Left ventricle myocardium superior (tissue), 1 donor: ENCODE results near the gene GNL2. TPM values are rescaled to one million over a fixed set of nuclear protein-coding genes. Genes with fewer than 3 reads are reported as not detected.
"Not testable (repeated sequence)": the region's sequence is repeated elsewhere in the genome, so short reads cannot be mapped to it uniquely, and the experiment has no call there.

Experiments used
- ATAC-seq: fragments of 200-7000 bp; cut with Tn5 transposase; one replicate; pipeline ENCODE4 v1.9.1; 2020; ENCODE audit warnings: mild to moderate bottlenecking, moderate library complexity
- DNase-seq: peaks from one replicate; pipeline ENCODE4 v3.0.0-alpha.2; 2020
- intact Hi-C: fragments of 100-400 bp; cut with micrococcal nuclease; formaldehyde crosslinking; loops from one replicate; pipeline ENCODE4 v1.11.0; 2022
- total RNA-seq: library from RNA; stranded (reverse); fragmentation: NEBNext Ultra II Directional; extraction: Animal tissue kit (Norgen Biotek cat#: 25700); gene quantifications from one replicate; pipeline ENCODE4 v1.2.1, GENCODE V29; 2021
- donor health status: DM: no; HTN: yes; CAD: no; lungs with severe emphysema.

GNL2 gene
- total RNA-seq, 1 donor from 2014 or later, result 22.1 TPM

DNA sequence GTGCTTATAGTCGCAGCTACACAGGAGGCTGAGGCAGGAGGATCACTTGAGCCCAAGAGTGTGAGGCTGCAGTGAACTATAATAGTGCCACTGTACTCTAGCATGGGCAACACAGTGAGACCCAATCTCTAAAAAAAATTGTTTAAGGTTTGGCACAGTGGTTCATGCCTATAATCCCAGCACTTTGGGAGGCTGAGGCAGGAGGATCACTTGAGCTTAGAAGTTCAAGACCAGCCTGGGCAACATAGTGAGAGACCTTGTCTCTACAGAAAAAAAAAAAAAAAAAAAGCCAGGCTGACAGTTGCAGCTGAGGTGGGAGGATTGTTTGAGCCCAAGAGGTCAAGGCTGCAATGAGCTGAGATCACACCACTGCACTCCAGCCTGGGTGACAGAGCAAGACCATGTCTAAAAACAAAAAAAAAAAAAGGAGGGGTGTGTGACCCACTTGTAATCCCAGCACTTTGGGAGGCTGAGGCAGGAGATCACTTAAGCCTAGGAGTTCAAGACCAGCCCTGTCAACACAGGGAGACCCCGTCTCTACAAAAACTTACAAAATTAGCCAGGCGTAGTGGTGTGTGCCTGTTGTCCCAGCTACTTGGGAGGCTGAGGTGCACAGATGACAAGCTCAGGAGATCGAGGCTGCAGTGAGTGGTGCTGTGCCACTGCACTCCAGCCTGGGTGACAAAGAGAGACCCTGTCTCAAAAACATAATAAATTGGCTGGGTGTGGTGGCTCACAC lies 63.1 kb downstream of the GNL2 start:
- DNase-seq, ATAC-seq, intact Hi-C loops: not testable (repeated sequence)

DNA sequence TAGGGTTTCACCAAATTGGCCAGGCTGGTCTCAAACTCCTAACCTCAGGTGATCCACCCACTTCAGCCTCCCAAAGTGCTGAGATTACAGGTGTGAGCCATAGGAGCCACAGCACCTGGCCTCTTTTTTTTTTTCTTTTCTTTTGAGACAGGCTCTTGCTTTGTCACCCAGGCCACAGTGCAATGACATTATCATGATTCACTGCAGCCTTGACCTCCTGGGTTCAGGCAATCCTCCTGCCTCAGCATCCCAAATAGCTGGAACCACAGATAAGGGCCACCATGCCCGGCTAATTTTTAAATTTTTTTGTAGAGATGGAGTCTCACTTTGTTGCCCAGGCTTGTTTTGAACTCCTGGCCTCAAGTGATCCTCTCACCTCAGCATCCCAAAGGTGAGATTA lies 65.8 kb downstream of the GNL2 start:
- ATAC-seq, intact Hi-C loops, DNase-seq: not testable (repeated sequence)

DNA sequence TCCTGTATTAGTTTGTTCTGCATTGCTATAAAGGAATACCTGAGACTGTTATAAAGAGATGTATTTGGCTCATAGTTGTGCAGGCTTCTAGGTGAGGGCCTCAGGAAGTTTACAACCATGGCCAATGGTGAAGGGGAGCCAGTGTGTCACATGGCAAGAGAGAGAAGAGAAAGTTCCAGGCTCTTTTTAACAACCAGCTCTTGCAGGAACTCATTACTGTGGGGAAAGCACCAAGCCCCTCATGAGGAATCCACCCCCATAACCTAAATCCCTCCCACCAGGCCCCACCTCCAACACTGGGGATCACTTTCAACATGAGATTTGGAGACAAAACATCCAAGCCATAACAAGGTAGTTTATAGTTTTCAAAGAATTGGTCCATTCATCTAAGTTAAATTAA lies 76.1 kb downstream of the GNL2 start:
- intact Hi-C loops, result no loop called here
- DNase-seq (no peak), ATAC-seq (no peak)

DNA sequence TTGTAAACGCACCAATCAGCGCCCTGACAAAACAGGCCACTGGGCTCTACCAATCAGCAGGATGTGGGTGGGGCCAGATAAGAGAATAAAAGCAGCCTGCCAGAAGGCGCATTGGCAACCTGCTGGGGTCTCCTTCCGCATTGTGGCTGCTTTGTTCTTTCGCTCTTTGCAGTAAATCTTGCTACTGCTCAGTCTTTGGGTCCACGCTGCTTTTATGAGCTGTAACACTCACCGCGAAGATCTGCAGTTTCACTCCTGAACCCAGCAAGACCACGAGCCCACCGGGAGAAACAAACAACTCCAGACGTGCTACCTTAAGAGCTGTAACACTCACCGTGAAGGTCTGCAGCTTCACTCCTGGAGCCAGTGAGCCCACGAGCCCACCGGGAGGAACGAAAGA lies 76.8 kb downstream of the GNL2 start:
- DNase-seq, ATAC-seq, intact Hi-C loops: not testable (repeated sequence)

DNA sequence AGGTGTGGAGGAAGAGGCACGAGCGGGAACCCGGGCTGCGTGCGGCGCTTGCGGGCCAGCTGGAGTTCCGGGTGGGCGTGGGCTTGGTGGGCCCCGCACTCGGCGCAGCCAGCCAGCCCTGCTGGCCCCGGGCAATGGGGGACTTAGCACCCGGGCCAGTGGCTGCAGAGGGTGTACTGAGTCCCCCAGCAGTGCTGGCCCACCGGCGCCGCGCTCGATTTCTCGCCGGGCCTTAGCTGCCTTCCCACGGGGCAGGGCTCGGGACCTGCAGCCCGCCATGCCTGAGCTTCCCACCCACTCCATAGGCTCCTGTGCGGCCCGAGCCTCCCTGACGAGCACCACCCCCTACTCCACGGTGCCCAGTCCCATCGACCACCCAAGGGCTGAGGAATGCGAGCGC lies 77.5 kb downstream of the GNL2 start:
- ATAC-seq, intact Hi-C loops, DNase-seq: not testable (repeated sequence)

DNA sequence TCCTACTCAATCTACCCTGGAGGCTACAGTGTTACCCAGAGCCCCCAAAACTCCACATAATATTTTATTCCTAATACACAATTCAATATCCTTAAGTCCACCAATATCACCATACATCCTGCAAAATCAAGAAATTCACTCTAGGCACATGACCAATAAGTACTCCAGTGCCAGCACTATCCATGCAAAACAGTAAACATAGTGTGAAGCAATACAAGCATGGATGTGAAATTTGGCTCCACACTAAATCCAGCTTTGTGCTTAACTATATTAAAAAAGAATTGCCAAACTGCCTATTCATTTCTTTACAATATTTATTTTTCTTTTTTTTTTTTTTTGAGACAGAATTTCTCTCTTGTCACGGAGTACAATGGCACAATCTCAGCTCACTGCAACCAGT lies 78.2 kb downstream of the GNL2 start:
- no peak for ATAC-seq
- intact Hi-C loops, result no loop called here
- DNase-seq, result no peak

Other genes with a start within 250 kb of the GNL2 start
- gene ZC3H12A, start 121.4 kb downstream of the GNL2 start, total RNA-seq, result 4.3 TPM
- 35.7 TPM for gene MEAF6, start 81.2 kb downstream of the GNL2 start, total RNA-seq
- 9.7 TPM for gene SNIP1, start 41.6 kb downstream of the GNL2 start, total RNA-seq
- 2.3 TPM for gene DNALI1, start 39.0 kb downstream of the GNL2 start, total RNA-seq
- 0.47 TPM for gene RSPO1, start 39.0 kb upstream of the GNL2 start, total RNA-seq
- gene CDCA8, start 96.6 kb upstream of the GNL2 start, total RNA-seq, result 0.32 TPM
- gene EPHA10, start 169.2 kb upstream of the GNL2 start, total RNA-seq, result 0.10 TPM
- 1.8 TPM for gene MANEAL, start 197.9 kb upstream of the GNL2 start, total RNA-seq
- 45.6 TPM for gene C1orf122, start 211.9 kb upstream of the GNL2 start, total RNA-seq
- 4.0 TPM for gene YRDC, start 212.3 kb upstream of the GNL2 start, total RNA-seq